AG04450 (cell line): ENCODE data around the gene ITGA7. TPM values are rescaled to one million over a fixed set of nuclear protein-coding genes. Genes with fewer than 3 reads are reported as not detected.

Experiments used
- CTCF ChIA-PET: fragments of 300-600, 350-600 bp; formaldehyde crosslinking; extraction: SDS; loops from one replicate; lab custom pipeline; 2022; ENCODE audit warnings: antibody characterized with exemption, inconsistent platforms; lab: Charles Lee
- POLR2A ChIA-PET: fragments of 350-600 bp; formaldehyde crosslinking; extraction: SDS; loops from one replicate; lab custom pipeline; 2021; ENCODE audit warnings: antibody characterized with exemption, inconsistent platforms; lab: Yijun Ruan, JAX
- DNase-seq: peaks from one replicate; pipeline ENCODE4 v3.0.0-alpha.2; 2011; ENCODE audit warnings: low read depth, low spot score
- H3K27ac ChIP-seq: one replicate; pipeline ENCODE4 v1.5.1; 2012; ENCODE audit warnings: low read depth, low read length, control low read depth
- H3K27me3 ChIP-seq: one replicate; pipeline ENCODE4 v1.6.0; 2012; ENCODE audit warnings: low read length; ENCODE audit not compliant: control insufficient read depth, insufficient read depth
- H3K4me3 ChIP-seq: 2 replicates; pipeline ENCODE4 v1.5.1; 2011; ENCODE audit warnings: mild to moderate bottlenecking, low read depth, low read length, control low read depth
- H3K9me3 ChIP-seq: 2 replicates; pipeline ENCODE4 v1.5.1; 2012; ENCODE audit warnings: low read length; ENCODE audit not compliant: control insufficient read depth, insufficient read depth
- CTCF ChIP-seq: IDR thresholded peaks from 2 replicates; pipeline ENCODE4 v1.5.1; 2011; ENCODE audit warnings: low read depth, low read length, control low read depth, inconsistent platforms
- polyA plus RNA-seq: library from polyadenylated mRNA; depleted of rRNA; stranded (reverse); fragments of >200 nt; gene quantifications from 2 replicates; pipeline ENCODE4 v1.2.3, GENCODE V29; 2011; rRNA removed
- small RNA-seq: library from RNA; depleted of rRNA; stranded (forward); fragments of <200 nt; gene quantifications from one replicate; pipeline ENCODE3, GENCODE V24; 2012; ENCODE audit warnings: low read depth; ENCODE audit not compliant: insufficient read length

Gene ITGA7
- polyA plus RNA-seq, 1 experiment = 9.1 TPM

GRCh38 chr12:55636853-55637252 is 70.9 kb downstream of the ITGA7 start, which contains the start of gene OR10P1:
OR10P1 (plus strand) TSS chr12:55636892; CDS start chr12:55636892, 0 bp downstream.
- CTCF ChIA-PET = interaction anchor here (1.1 kb wide), 1 partner anchor 20 kb away, joined by 4 read pairs; no protein-coding TSS in a partner anchor
- POLR2A ChIA-PET = no interaction called here
- Histone ChIP-seq H3K4me3 (no peak within 1 kb of the TSS), H3K9me3 (no peaks in the 10 kb centered on the region), H3K27me3 (peaks cover 28% of the 10 kb centered on the region), H3K27ac (no peak within 1 kb of the TSS)
- no peak for TF ChIP-seq CTCF
- no peak for DNase-seq

- peaks cover 27% of the 10 kb centered on the region for H3K27me3 ChIP-seq
- H3K4me3 ChIP-seq = no peak overlapping the region
- ChIA-PET POLR2A (no interaction called here), CTCF (interaction anchor here (0.7 to 1.1 kb wide), 2 partner anchors 8 to 20 kb away, joined by 4 to 5 read pairs; no protein-coding TSS in a partner anchor)
- DNase-seq = no peak
- no peak for TF ChIP-seq CTCF
- H3K9me3 ChIP-seq = no peaks in the 10 kb centered on the region
- H3K27ac ChIP-seq = no peak overlapping the region
Observed at GRCh38 chr12:55636116-55636655, 71.5 kb downstream of the ITGA7 start.

Small RNA genes lying within 50 kb of the gene (small RNA-seq; reads per million reads assigned to genes)
- not detected for gene AC009779.1
- not detected for gene AC009779.5
- not detected for gene RF00017

Other genes with a start within 250 kb of the ITGA7 start
- gene OR6C70, start 237.8 kb downstream of the ITGA7 start, polyA plus RNA-seq = not detected in 2 replicates
- not detected in 2 replicates for gene OR6C68, start 215.5 kb downstream of the ITGA7 start, polyA plus RNA-seq
- gene OR6C4, start 158.3 kb downstream of the ITGA7 start, polyA plus RNA-seq = not detected in 2 replicates
- not detected in 2 replicates for gene OR2AP1, start 135.4 kb downstream of the ITGA7 start, polyA plus RNA-seq
- gene OR10P1, start 71.0 kb downstream of the ITGA7 start, polyA plus RNA-seq = not detected in 2 replicates
- 132 and 155 TPM in 2 replicates for gene BLOC1S1, start 8.1 kb upstream of the ITGA7 start, polyA plus RNA-seq
- 4.9 and 5.2 TPM in 2 replicates for gene RDH5, start 12.5 kb upstream of the ITGA7 start, polyA plus RNA-seq
- 1,757 and 1,955 TPM in 2 replicates for gene CD63, start 21.1 kb upstream of the ITGA7 start, polyA plus RNA-seq
- gene GDF11, start 35.2 kb upstream of the ITGA7 start, polyA plus RNA-seq = 4.2 and 6.7 TPM in 2 replicates
- gene SARNP, start 109.8 kb upstream of the ITGA7 start, polyA plus RNA-seq = 129 and 178 TPM in 2 replicates
- gene ORMDL2, start 110.1 kb upstream of the ITGA7 start, polyA plus RNA-seq = 40.9 and 49.3 TPM in 2 replicates
- 10.9 and 15.0 TPM in 2 replicates for gene DNAJC14, start 121.7 kb upstream of the ITGA7 start, polyA plus RNA-seq
- 43.8 and 46.3 TPM in 2 replicates for gene MMP19, start 135.0 kb upstream of the ITGA7 start, polyA plus RNA-seq
- gene PYM1, start 220.0 kb upstream of the ITGA7 start, polyA plus RNA-seq = 34.9 and 35.3 TPM in 2 replicates
- gene DGKA, start 223.3 kb upstream of the ITGA7 start, polyA plus RNA-seq = 53.6 and 59.7 TPM in 2 replicates